K562 (cell line): ENCODE measurements around the gene KCTD16. TPM values are rescaled to one million over a fixed set of nuclear protein-coding genes. Genes with fewer than 3 reads are reported as not detected.

Experiments used
- ATAC-seq: fragments of 200-7000 bp; cut with Tn5 transposase; 3 replicates; pipeline ENCODE4 v1.9.1; 2020; ENCODE audit warnings: moderate library complexity
- BruUV-seq: library from RNA; stranded (reverse); fragments of 400-500 nt; replicated peaks from 2 replicates; lab custom pipeline; 2021; lab: Mats Ljungman, UMichigan
- CTCF ChIA-PET: fragments of 300-600 bp; formaldehyde crosslinking; extraction: SDS; loops from one replicate; lab custom pipeline; 2021; ENCODE audit warnings: low intra/inter-chr PET ratio; lab: Yijun Ruan, JAX
- POLR2A ChIA-PET: fragments of 300-600, 350-650 bp; sonication (Branson Sonifier 250); formaldehyde crosslinking; extraction: SDS; loops from one replicate; lab custom pipeline; 2021; ENCODE audit warnings: antibody characterized with exemption, inconsistent platforms; lab: Yijun Ruan, JAX
- DNase-seq, 4 experiments: peaks; one replicate each; pipeline versions ENCODE4 v3.0.0 to v3.0.0-alpha.2; 2011 to 2018; ENCODE audit warnings: low spot score in 3 of 4, mixed read lengths in 3 of 4; ENCODE audit errors: extremely low read depth in 1 of 4
- FAIRE-seq: peaks from 2 replicates; lab custom pipeline; 2011; peaks lifted over from hg19 to GRCh38; lab: Jason Lieb, UNC
- H2AFZ ChIP-seq: 2 replicates; pipeline ENCODE4 v1.6.0; 2011; ENCODE audit warnings: low read depth, low read length, control low read depth, inconsistent platforms
- H3K27ac ChIP-seq: fragments of 200-600 bp; 3 replicates; pipeline ENCODE4 v1.8.0; 2011; ENCODE audit warnings: low read depth, mild to moderate bottlenecking, control low read depth, inconsistent platforms, low read length, moderate library complexity, mixed read lengths; ENCODE audit errors: extremely low read depth
- H3K27me3 ChIP-seq, 2 experiments: fragments of 300-600 bp in 1 of 2; 2 replicates in 1 of 2; 3 replicates in 1 of 2; pipeline versions ENCODE4 v1.6.0 to v1.8.0; 2011; ENCODE audit warnings: inconsistent platforms in 2 of 2, low read length in 2 of 2, mild to moderate bottlenecking in 1 of 2, mixed read lengths in 1 of 2, moderate library complexity in 1 of 2; ENCODE audit not compliant: control insufficient read depth in 2 of 2, insufficient read depth in 2 of 2
- H3K36me3 ChIP-seq: fragments of 300-600 bp; 3 replicates; pipeline ENCODE4 v1.8.0; 2011; ENCODE audit warnings: mild to moderate bottlenecking, low read length, inconsistent platforms; ENCODE audit not compliant: control insufficient read depth, insufficient read depth
- H3K4me1 ChIP-seq, 2 experiments: fragments of 200-600 bp in 1 of 2; replicated peaks in 1 of 2; 2 replicates in 1 of 2; 3 replicates in 1 of 2; pipeline versions ENCODE4 v1.5.1 to v1.8.0; 2011; ENCODE audit warnings: inconsistent platforms in 2 of 2, low read length in 2 of 2, mild to moderate bottlenecking in 1 of 2, mixed read lengths in 1 of 2, moderate library complexity in 1 of 2; ENCODE audit not compliant: control insufficient read depth in 2 of 2, insufficient read depth in 2 of 2
- H3K4me2 ChIP-seq: 2 replicates; pipeline ENCODE4 v1.6.1; 2011; ENCODE audit warnings: low read length, control low read depth, inconsistent platforms, mixed read lengths; ENCODE audit not compliant: insufficient read depth
- H3K4me3 ChIP-seq: fragments of 200-600 bp; sonication (generic), shearing (Covaris generic); 2 replicates; pipeline ENCODE4 v1.5.1; 2016; ENCODE audit warnings: control low read depth, inconsistent platforms
- H3K79me2 ChIP-seq: fragments of 200-600 bp; 3 replicates; pipeline ENCODE4 v1.8.0; 2011; ENCODE audit warnings: low read length, inconsistent platforms; ENCODE audit not compliant: control insufficient read depth, insufficient read depth
- H3K9ac ChIP-seq, 2 experiments: 2 replicates each; pipeline versions ENCODE4 v1.6.0 to v1.6.1; 2011; ENCODE audit warnings: low read depth in 2 of 2, low read length in 2 of 2, control low read depth in 1 of 2, inconsistent platforms in 1 of 2, mild to moderate bottlenecking in 1 of 2, mixed read lengths in 1 of 2; ENCODE audit not compliant: insufficient read depth in 1 of 2
- H3K9me1 ChIP-seq: one replicate; pipeline ENCODE4 v1.6.0; 2011; ENCODE audit warnings: inconsistent platforms, mild to moderate bottlenecking, low read length, moderate library complexity; ENCODE audit not compliant: control insufficient read depth, insufficient read depth
- H3K9me3 ChIP-seq: replicated peaks from 2 replicates; pipeline ENCODE4 v1.5.1; 2011; ENCODE audit warnings: low read depth, low read length, inconsistent platforms; ENCODE audit not compliant: control insufficient read depth, insufficient read depth
- H4K20me1 ChIP-seq: replicated peaks from 2 replicates; pipeline ENCODE4 v1.6.1; 2011; ENCODE audit warnings: low read length, inconsistent platforms, mixed read lengths; ENCODE audit not compliant: control insufficient read depth, insufficient read depth
- ADNP ChIP-seq: fragments of 200-800 bp; sonication (Bioruptor generic); IDR thresholded peaks from 2 replicates; pipeline ENCODE4 v1.6.1; 2016; ENCODE audit warnings: missing genetic modification characterization, missing compliant biosample characterization
- CBFA2T2 ChIP-seq: fragments of 450-650 bp; conservative IDR thresholded peaks from 2 replicates; pipeline ENCODE4 v1.6.1; 2017; ENCODE audit warnings: mild to moderate bottlenecking
- DNMT1 ChIP-seq: fragments of 450-650 bp; IDR thresholded peaks from 2 replicates; pipeline ENCODE4 v1.6.1; 2016; ENCODE audit warnings: antibody characterized with exemption, mild to moderate bottlenecking
- ERF ChIP-seq: fragments of 450-650 bp; formaldehyde crosslinking; IDR thresholded peaks from 2 replicates; pipeline ENCODE4 v1.4.0; 2020; ENCODE audit warnings: mild to moderate bottlenecking, mixed read lengths
- MYBL2 ChIP-seq, 2 experiments: fragments of 450-650 bp in 1 of 2; sonication (generic) in 1 of 2; formaldehyde crosslinking in 1 of 2; IDR thresholded peaks; 2 replicates each; pipeline versions ENCODE4 v1.6.1 to v1.8.1; 2017 to 2022; ENCODE audit warnings: borderline replicate concordance in 1 of 2, inconsistent platforms in 1 of 2, low read depth in 1 of 2, mild to moderate bottlenecking in 1 of 2, missing genetic modification reagents in 1 of 2, moderate library complexity in 1 of 2
- RB1 ChIP-seq: fragments of 450-650 bp; IDR thresholded peaks from 2 replicates; pipeline ENCODE4 v1.6.1; 2017; ENCODE audit warnings: low read depth, mild to moderate bottlenecking
- ZFP30 ChIP-seq: fragments of 250-450 bp; sonication (Bioruptor Pico); IDR thresholded peaks from 2 replicates; pipeline ENCODE4 v1.8.0; 2022; ENCODE audit warnings: moderate library complexity, mild to moderate bottlenecking, inconsistent platforms, borderline replicate concordance
- ZNF507 ChIP-seq: conservative IDR thresholded peaks from 2 replicates; pipeline ENCODE4 v1.6.1; 2017; ENCODE audit warnings: missing genetic modification characterization, missing compliant biosample characterization
- WGBS: fragments of 100-300 bp; shearing (Covaris generic); methylation state at CpG from one replicate; pipeline ENCODE4 v1.1.6; 2016; ENCODE audit warnings: low coverage, mixed read lengths; ENCODE audit not compliant: insufficient coverage; ENCODE audit errors: missing lambda C conversion rate; 5-methylcytosine and 5-hydroxymethylcytosine counted together
- in situ Hi-C: fragments of 300-500 bp; cut with MboI; formaldehyde crosslinking; loops from 4 replicates; pipeline ENCODE4 v1.15.0; 2018; ENCODE audit warnings: inconsistent platforms, mixed read lengths
- intact Hi-C: fragments of 100-400 bp; cut with micrococcal nuclease; formaldehyde crosslinking; loops from 2 replicates; pipeline ENCODE4 v1.14.2; 2022
- polyA plus RNA-seq, 8 experiments: library from polyadenylated mRNA; depleted of rRNA in 4 of 8; stranded (reverse) in 5 of 8; unstranded in 3 of 8; fragments of >200 nt; fragmentation: Nextera tagmentation in 2 of 8; fragmentation: Illumina TruSeq in 1 of 8; extraction: Ambion mirVana in 2 of 8; extraction: Trizol in 1 of 8; gene quantifications; 2 replicates each; pipeline versions ENCODE4 v1.2.1 to v1.2.3, GENCODE V29; 2011 to 2014; ENCODE audit warnings: inconsistent platforms in 1 of 8, missing spikeins in 1 of 8
- total RNA-seq, 7 experiments: library from RNA; depleted of rRNA in 6 of 7; stranded (reverse); fragments of >200 nt in 6 of 7; fragmentation: Illumina TruSeq in 2 of 7; extraction: Trizol in 2 of 7; gene quantifications; 2 replicates each; pipeline versions ENCODE4 v1.2.1 to v1.2.3, GENCODE V29; 2011 to 2021; ENCODE audit warnings: low replicate concordance in 1 of 7
- TF ChIP-seq, protein P1 (sequence below): IDR thresholded peaks from 2 replicates; pipeline ENCODE4 v1.6.1; 2012; ENCODE audit warnings: low read depth, low read length, improper control_type of control experiment, borderline replicate concordance
- TF ChIP-seq, protein P2 (sequence below): fragments of 450-650 bp; formaldehyde crosslinking; IDR thresholded peaks from 2 replicates; pipeline ENCODE4 v1.4.0; 2020; ENCODE audit warnings: mild to moderate bottlenecking, moderate library complexity

The KCTD16 gene
- total and polyA plus RNA-seq, 9 of the 15 experiments (the other 6 are each of a cell fraction or from before 2014, with no cell fraction given), result 0.04 TPM; not detected in 8

DNA sequence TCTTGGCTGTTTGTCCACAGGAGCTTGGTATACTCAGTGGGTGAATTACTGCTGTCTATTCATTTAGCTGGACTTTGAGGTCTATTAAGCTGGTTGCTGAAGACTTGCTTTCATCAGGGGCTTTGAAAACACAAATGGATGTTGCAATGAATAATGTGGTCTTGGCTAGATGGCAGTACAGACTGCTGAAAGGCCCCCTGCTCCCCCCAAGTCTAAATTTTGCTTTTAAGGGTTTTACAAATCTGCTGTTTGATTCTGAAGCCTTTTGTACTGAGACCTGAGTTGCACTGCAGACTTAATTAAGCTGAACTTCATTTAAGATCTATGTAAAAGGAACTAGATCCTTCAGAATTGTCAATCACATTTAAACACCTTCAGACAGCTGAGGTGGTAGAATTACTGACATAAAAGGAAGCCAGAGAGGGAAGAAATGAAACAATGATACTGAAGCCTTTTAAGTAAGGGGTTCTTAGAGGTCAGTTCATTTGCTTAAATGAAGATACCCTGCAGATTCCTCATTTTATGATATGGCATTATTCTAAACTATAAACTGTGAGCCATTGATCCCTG, 37.3 kb downstream of the KCTD16 start (continued):
- TF ChIP-seq, protein P1, sequence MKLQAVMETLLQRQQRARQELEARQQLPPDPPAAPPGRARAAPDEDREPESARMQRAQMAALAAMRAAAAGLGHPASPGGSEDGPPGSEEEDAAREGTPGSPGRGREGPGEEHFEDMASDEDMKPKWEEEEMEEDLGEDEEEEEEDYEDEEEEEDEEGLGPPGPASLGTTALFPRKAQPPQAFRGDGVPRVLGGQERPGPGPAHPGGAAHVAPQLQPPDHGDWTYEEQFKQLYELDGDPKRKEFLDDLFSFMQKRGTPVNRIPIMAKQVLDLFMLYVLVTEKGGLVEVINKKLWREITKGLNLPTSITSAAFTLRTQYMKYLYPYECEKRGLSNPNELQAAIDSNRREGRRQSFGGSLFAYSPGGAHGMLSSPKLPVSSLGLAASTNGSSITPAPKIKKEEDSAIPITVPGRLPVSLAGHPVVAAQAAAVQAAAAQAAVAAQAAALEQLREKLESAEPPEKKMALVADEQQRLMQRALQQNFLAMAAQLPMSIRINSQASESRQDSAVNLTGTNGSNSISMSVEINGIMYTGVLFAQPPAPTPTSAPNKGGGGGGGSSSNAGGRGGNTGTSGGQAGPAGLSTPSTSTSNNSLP, result no peak
- TF ChIP-seq CBFA2T2, result no peak
- TF ChIP-seq ADNP (tag), result no peak
- TF ChIP-seq RB1, result no peak

DNA sequence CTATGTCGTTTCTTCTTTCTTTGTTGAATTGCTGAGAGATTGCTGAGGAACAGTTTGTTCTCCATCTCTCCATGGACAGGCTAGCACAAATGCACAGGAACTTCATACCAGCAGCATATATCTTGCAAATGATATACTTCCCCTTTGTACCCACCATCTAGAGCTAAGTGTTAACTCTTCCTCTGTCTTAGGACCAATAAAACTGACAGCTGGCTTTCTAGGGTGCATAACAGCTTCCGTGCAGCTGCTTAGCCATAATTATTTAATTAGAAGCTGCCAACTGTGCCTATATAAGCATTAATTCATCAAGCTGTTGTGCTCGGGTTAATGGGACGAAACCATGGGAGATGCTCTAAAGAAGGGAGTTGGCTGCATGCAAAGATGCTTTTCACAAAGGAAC, 38.7 kb downstream of the KCTD16 start:
- TF ChIP-seq MYBL2 (IDR thresholded peaks at IDR 0.05; ENCODE audit: low read depth), result no peak
- TF ChIP-seq MYBL2 (CRISPR knock-in tag; IDR thresholded peaks at IDR 0.05; ENCODE audit: borderline replicate concordance), result no peak
- TF ChIP-seq ZNF507 (tag), result no peak
- TF ChIP-seq ZFP30 (CRISPR knock-in tag), result no peak
- no peak for TF ChIP-seq DNMT1
- TF ChIP-seq, protein P2, sequence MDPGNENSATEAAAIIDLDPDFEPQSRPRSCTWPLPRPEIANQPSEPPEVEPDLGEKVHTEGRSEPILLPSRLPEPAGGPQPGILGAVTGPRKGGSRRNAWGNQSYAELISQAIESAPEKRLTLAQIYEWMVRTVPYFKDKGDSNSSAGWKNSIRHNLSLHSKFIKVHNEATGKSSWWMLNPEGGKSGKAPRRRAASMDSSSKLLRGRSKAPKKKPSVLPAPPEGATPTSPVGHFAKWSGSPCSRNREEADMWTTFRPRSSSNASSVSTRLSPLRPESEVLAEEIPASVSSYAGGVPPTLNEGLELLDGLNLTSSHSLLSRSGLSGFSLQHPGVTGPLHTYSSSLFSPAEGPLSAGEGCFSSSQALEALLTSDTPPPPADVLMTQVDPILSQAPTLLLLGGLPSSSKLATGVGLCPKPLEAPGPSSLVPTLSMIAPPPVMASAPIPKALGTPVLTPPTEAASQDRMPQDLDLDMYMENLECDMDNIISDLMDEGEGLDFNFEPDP, result no peak
- no peak for TF ChIP-seq ERF (CRISPR knock-in tag)
- TF ChIP-seq, all 486 proteins: peak for 0
- peaks cover 0 to 4% of the 10 kb centered on the region in 2 experiments; a peak in 2 of 5 replicates for H3K4me1 ChIP-seq
- BruUV-seq, result no TSS peak
- H3K27me3 ChIP-seq, result peaks cover 0 to 6% of the 10 kb centered on the region in 2 experiments; a peak in 2 of 5 replicates
- no peak overlapping the region for H3K9ac ChIP-seq
- 0% methylated on average over 4 of the region's 4 CpGs for WGBS
- intact Hi-C loops (loop anchor here (10.0 kb wide), 1 partner anchor 1025 kb away; no protein-coding TSS in a partner anchor), in situ Hi-C loops (loop anchor here (25.0 kb wide), 1 partner anchor 1853 kb away; no protein-coding TSS in a partner anchor)
- ChIA-PET POLR2A (no interaction called here), CTCF (no interaction called here)
- no peaks in the 10 kb centered on the region for H3K9me1 ChIP-seq
- no peaks in the 10 kb centered on the region for H3K79me2 ChIP-seq
- ATAC-seq, result no peak
- no peaks in the 10 kb centered on the region for H4K20me1 ChIP-seq
- H2AFZ ChIP-seq, result no peak overlapping the region
- no peak for DNase-seq
- no peak overlapping the region for H3K4me3 ChIP-seq
- no peak for FAIRE-seq
- no peak overlapping the region for H3K4me2 ChIP-seq
- H3K36me3 ChIP-seq, result no peaks in the 10 kb centered on the region
- H3K9me3 ChIP-seq, result no peaks in the 10 kb centered on the region
- no peak overlapping the region for H3K27ac ChIP-seq
